ENCODE data around the gene NAALADL2. TPM values are rescaled to one million over a fixed set of nuclear protein-coding genes. Genes with fewer than 3 reads are reported as not detected.

Gene NAALADL2
- polyA plus RNA-seq, 2 of the 4 experiments (the other 2 are of a cell fraction): 0.09 to 0.28 TPM

GRCh38 chr3:175729466-175729865 lies 870.3 kb downstream of the NAALADL2 start:
- ATAC-seq (no peak), FAIRE-seq (no peak), DNase-seq (ENCODE audit: low read depth in 1 of 2, low spot score in 1 of 2) (no peak)
- POLR2A ChIA-PET: no interaction called here
- H3K9me3 ChIP-seq: no peaks in the 10 kb centered on the region
- CTCF ChIA-PET: no interaction called here
- WGBS (ENCODE audit: missing lambda C conversion rate): 48% methylated on average over 3 of the region's 3 CpGs
- H3K27ac ChIP-seq: no peak overlapping the region
- H3K4me3 ChIP-seq: no peak overlapping the region
- H3K4me2 ChIP-seq: no peak overlapping the region
- TF ChIP-seq KDM5A (IDR thresholded peaks at IDR 0.05) (no peak), NFE2L2 (conservative IDR thresholded peaks at IDR 0.05; ENCODE audit: low read length) (no peak), REST (IDR thresholded peaks at IDR 0.05) (no peak), BCL3 (IDR thresholded peaks at IDR 0.05) (no peak), POLR2AphosphoS2 (conservative IDR thresholded peaks at IDR 0.05; ENCODE audit: low read length) (no peak), EP300 (IDR thresholded peaks at IDR 0.05) (no peak), NPAS2 (CRISPR knock-in tag; IDR thresholded peaks at IDR 0.05; ENCODE audit: borderline replicate concordance) (no peak), RFX5 (IDR thresholded peaks at IDR 0.05) (no peak), MAZ (IDR thresholded peaks at IDR 0.05; ENCODE audit: borderline replicate concordance, low read depth, low read length) (no peak), HEYL (CRISPR knock-in tag; IDR thresholded peaks at IDR 0.05) (no peak)
- TF ChIP-seq, protein P1, sequence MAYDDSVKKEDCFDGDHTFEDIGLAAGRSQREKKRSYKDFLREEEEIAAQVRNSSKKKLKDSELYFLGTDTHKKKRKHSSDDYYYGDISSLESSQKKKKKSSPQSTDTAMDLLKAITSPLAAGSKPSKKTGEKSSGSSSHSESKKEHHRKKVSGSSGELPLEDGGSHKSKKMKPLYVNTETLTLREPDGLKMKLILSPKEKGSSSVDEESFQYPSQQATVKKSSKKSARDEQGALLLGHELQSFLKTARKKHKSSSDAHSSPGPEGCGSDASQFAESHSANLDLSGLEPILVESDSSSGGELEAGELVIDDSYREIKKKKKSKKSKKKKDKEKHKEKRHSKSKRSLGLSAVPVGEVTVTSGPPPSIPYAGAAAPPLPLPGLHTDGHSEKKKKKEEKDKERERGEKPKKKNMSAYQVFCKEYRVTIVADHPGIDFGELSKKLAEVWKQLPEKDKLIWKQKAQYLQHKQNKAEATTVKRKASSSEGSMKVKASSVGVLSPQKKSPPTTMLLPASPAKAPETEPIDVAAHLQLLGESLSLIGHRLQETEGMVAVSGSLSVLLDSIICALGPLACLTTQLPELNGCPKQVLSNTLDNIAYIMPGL (CRISPR knock-in tag; IDR thresholded peaks at IDR 0.05; ENCODE audit: borderline replicate concordance): no peak
- TF ChIP-seq, protein P2, sequence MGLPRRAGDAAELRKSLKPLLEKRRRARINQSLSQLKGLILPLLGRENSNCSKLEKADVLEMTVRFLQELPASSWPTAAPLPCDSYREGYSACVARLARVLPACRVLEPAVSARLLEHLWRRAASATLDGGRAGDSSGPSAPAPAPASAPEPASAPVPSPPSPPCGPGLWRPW (IDR thresholded peaks at IDR 0.05): no peak
- H3K4me1 ChIP-seq: no peaks in the 10 kb centered on the region

DNA sequence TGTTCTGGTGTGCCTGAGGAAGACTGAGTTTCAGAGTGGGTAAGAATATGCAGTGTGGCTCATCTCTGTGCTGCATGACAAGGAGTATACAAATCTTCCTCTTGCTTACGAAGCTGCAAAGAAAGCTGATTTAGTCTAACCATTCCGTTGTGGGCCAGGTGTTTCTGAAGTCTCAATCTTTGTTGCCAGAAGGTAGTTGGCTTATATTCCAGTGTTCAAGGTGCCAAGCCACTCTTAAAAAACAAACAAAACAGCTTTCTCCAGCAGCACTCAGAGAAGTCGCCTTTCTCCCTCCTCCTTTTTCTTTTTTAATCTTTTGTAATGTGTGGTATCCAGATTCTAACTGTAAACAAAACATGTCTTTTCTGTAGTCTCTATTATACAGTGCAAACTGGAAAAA lies 872.4 kb downstream of the NAALADL2 start:
- Histone ChIP-seq H3K4me2 (no peak overlapping the region), H3K4me3 (no peak overlapping the region), H3K27ac (no peak overlapping the region), H3K4me1 (no peaks in the 10 kb centered on the region), H3K9me3 (no peaks in the 10 kb centered on the region)
- ChIA-PET POLR2A (no interaction called here), CTCF (no interaction called here)
- 34% methylated on average over 3 of the region's 3 CpGs for WGBS (ENCODE audit: missing lambda C conversion rate)
- DNase-seq (ENCODE audit: low read depth in 1 of 2, low spot score in 1 of 2) (no peak), ATAC-seq (no peak), FAIRE-seq (no peak)
- TF ChIP-seq, protein P3, sequence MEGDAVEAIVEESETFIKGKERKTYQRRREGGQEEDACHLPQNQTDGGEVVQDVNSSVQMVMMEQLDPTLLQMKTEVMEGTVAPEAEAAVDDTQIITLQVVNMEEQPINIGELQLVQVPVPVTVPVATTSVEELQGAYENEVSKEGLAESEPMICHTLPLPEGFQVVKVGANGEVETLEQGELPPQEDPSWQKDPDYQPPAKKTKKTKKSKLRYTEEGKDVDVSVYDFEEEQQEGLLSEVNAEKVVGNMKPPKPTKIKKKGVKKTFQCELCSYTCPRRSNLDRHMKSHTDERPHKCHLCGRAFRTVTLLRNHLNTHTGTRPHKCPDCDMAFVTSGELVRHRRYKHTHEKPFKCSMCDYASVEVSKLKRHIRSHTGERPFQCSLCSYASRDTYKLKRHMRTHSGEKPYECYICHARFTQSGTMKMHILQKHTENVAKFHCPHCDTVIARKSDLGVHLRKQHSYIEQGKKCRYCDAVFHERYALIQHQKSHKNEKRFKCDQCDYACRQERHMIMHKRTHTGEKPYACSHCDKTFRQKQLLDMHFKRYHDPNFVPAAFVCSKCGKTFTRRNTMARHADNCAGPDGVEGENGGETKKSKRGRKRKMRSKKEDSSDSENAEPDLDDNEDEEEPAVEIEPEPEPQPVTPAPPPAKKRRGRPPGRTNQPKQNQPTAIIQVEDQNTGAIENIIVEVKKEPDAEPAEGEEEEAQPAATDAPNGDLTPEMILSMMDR (IDR thresholded peaks at IDR 0.05): no peak
- TF ChIP-seq, protein P4, sequence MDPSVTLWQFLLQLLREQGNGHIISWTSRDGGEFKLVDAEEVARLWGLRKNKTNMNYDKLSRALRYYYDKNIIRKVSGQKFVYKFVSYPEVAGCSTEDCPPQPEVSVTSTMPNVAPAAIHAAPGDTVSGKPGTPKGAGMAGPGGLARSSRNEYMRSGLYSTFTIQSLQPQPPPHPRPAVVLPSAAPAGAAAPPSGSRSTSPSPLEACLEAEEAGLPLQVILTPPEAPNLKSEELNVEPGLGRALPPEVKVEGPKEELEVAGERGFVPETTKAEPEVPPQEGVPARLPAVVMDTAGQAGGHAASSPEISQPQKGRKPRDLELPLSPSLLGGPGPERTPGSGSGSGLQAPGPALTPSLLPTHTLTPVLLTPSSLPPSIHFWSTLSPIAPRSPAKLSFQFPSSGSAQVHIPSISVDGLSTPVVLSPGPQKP (IDR thresholded peaks at IDR 0.05; ENCODE audit: low read depth, low read length): no peak
- TF ChIP-seq GATA3 (IDR thresholded peaks at IDR 0.05; ENCODE audit: borderline replicate concordance) (no peak), FOXS1 (CRISPR knock-in tag; IDR thresholded peaks at IDR 0.05) (no peak), ATOH8 (CRISPR knock-in tag; IDR thresholded peaks at IDR 0.05; ENCODE audit: low read depth) (no peak), KDM1A (IDR thresholded peaks at IDR 0.05; ENCODE audit: low read depth) (no peak), CBX8 (IDR thresholded peaks at IDR 0.05) (no peak), NPAS2 (CRISPR knock-in tag; IDR thresholded peaks at IDR 0.05; ENCODE audit: borderline replicate concordance) (no peak), REST (IDR thresholded peaks at IDR 0.05) (no peak), ESRRA (IDR thresholded peaks at IDR 0.05; ENCODE audit: borderline replicate concordance, low read length) (no peak), POLR2A (IDR thresholded peaks at IDR 0.05; ENCODE audit: low read length) (no peak)
- TF ChIP-seq, protein P2 (IDR thresholded peaks at IDR 0.05): no peak

Measured in A549 (cell line).